HEK293T (cell line): ENCODE measurements around the gene NKIRAS2.

Experiments used
- BHLHE40 ChIP-seq: fragments of 450-650 bp; IDR thresholded peaks from 2 replicates; pipeline ENCODE4 v1.6.1; 2016; ENCODE audit warnings: mild to moderate bottlenecking, moderate library complexity, borderline replicate concordance
- CTBP1 ChIP-seq: fragments of 450-650 bp; IDR thresholded peaks from 2 replicates; pipeline ENCODE4 v1.6.1; 2016; ENCODE audit warnings: borderline replicate concordance
- FOXM1 ChIP-seq: fragments of 450-650 bp; IDR thresholded peaks from 2 replicates; pipeline ENCODE4 v1.6.1; 2017; ENCODE audit warnings: mild to moderate bottlenecking, borderline replicate concordance
- L3MBTL2 ChIP-seq: fragments of 450-650 bp; conservative IDR thresholded peaks from 2 replicates; pipeline ENCODE4 v1.6.1; 2016; ENCODE audit warnings: mild to moderate bottlenecking
- NFRKB ChIP-seq: fragments of 450-650 bp; IDR thresholded peaks from 2 replicates; pipeline ENCODE4 v1.6.1; 2016; ENCODE audit warnings: mild to moderate bottlenecking, moderate library complexity

DNA sequence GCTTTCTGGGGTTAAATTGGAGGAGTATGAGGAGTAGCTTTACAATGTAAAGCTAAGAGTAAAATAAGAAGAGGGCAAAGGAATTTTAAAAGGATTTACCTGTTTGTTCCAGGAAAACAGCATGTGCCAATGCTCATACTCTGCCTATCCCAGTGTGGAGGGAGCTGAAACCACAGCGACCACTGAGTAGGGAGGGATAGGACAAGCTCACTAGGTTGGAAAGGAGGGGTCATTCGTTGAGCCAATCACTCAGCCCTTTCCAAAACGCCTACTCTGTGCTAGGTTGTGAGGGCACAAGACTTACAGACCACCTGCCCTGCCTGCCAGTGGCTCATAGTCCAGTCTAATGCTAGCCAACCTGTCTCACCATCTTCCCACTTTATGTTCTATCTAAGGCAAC, 1.6 kb upstream of the NKIRAS2 start:
- TF ChIP-seq CTBP1: no peak
- no peak for TF ChIP-seq NFRKB
- TF ChIP-seq FOXM1: no peak
- TF ChIP-seq BHLHE40: no peak
- no peak for TF ChIP-seq L3MBTL2
